Muscle of arm (tissue), 12 donors: ENCODE results near the gene PLCG2. TPM values are rescaled to one million over a fixed set of nuclear protein-coding genes. Genes with fewer than 3 reads are reported as not detected.

Experiments
- DNase-seq: peaks from one replicate; pipeline ENCODE4 v3.0.0-alpha.2; 2013
- polyA plus RNA-seq, 12 donors: library from polyadenylated mRNA; unstranded; fragments of 120-200 nt; gene quantifications; one replicate each; pipeline ENCODE4 v1.2.1, GENCODE V29; 2013; ENCODE audit not compliant: insufficient read length in 12 of 12

PLCG2 gene
- polyA plus RNA-seq, 12 donors: 5.2 to 11.9 (median 6.8) TPM; not detected in 2

DNA sequence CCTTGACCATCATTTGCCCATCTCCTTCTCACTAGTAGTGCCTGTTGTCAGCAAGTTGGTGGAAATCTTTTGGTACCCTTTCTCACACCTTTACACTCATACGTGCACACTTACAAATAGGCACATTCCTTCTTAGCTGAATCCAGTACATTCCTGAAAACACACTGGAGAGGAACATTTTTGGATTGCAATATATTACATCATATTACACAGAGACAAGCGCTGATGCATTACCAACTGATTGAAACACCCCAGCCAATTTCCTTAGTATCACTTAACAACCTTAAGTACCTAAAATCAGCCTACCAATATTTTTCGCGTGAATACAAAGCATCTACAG lies 64.1 kb downstream of the PLCG2 start:
- no peak for DNase-seq

DNA sequence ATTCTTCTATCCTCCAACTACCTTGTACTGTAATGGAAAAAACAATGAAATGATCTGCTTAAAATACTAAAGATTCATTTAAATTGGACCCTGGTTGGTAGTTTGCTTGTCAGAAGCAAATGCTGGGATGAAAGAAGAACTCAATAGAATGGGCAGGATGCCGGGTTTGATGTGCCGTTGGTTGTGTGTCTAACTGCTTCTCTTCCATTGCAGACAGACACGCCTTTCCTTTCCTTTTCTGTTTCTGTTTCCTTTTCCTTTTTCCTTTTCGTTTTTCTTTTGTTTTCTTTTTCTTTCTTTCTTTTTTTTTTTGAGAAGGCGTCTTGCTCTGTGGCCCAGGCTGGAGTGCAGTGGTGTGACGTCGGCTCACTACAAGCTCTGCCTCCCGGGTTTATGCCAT lies 64.6 kb downstream of the PLCG2 start:
- DNase-seq: no peak

DNA sequence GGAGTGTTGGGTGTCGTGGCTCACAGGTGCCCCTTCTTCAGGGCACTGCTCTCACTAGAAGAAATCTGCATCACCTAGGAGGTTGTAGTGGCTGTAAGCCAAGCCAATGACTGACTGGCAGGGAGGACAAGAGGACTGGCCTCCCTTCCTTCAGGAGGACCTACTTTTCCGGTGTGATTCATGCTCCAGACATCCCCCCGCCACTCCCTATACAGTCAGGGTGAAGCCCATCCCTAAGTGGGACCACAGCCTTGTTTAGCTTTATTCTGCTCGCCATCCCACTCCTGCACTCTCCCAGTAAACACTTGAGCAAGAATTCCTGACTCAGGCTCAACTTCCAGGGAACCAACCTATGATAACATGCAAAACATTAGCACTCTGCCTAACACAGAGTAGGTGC lies 67.0 kb downstream of the PLCG2 start:
- DNase-seq: no peak

DNA sequence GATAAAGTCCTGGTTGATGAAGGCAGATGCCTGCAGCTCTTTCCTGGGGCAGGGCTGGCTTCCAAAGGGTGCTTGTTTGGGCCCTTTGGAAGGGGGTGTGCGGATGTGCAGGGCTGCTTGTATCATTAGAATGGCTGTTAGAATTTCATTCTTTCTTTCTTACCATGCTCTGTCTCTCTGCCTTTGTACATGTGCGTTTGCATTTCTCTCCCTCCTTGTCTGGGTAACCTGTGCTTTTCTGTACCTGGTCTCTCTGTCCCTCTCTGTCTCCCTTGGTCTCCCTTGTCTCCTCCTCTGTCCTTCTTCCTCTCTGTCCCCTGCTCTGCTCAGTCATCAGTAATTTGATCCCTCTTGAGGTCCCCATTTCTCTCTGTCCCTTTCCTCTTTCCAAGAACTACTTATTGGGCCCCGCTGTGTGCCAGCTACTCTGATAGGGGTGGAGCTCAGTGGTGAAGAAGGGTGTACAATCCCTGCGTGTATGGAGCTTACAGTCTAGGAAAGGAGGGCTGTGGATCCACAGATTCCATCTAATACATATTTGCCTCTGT lies 69.3 kb downstream of the PLCG2 start:
- DNase-seq: no peak

DNA sequence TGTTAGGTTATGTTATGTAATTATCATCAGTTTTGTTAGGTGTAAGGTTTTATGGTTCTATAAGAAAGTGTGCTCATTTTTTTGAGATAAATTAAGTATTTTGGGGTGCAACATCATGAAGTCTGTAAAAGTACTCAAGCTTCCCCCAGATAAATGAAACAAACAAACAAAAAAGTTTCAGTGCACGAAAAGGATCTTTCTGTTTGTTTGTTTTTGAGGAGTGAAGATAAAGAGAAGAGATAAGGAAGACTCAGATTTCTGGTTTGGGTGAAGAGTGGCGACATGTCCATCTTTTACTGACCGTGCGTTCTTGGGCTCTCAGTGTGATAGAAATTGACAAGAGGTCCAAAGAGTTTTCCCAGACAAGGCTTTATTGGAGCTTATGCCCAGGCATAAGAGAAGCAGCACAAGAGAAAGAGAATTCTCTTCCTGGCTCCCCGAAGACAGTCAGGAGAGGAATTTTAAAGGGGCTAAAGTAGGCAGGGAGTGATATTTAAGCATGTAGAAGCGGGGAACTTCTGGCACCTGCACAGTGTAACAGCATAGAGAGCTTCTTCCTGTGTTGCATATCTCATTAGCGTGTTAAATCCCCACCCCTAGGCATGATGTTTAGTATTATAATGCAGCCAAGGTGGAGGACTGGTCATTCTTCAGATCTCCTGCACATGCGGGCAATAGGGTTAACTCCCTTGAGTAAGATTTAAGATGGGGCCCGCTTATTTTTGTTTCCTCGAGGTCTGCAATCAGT lies 71.3 kb downstream of the PLCG2 start:
- DNase-seq: no peak

DNA sequence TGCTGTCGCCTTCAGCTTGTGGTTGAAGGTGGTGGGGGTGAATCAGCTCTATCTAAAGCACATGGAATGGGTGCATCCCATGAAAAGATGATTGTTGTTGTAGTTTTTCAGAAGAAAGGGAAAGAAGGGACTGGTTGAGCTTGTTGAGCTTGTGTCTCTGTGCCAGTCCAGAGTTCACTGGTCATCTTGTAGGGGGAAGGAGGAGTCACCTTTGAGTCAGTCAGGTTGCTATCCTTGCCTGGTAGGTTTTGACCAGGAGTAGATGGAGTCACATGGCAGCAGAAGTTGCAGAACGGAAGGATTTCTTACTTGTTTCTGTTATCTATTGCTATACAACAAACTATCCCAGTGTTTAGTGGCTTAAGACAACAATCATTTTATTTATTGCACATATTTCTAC lies 73.3 kb downstream of the PLCG2 start:
- DNase-seq: no peak

DNA sequence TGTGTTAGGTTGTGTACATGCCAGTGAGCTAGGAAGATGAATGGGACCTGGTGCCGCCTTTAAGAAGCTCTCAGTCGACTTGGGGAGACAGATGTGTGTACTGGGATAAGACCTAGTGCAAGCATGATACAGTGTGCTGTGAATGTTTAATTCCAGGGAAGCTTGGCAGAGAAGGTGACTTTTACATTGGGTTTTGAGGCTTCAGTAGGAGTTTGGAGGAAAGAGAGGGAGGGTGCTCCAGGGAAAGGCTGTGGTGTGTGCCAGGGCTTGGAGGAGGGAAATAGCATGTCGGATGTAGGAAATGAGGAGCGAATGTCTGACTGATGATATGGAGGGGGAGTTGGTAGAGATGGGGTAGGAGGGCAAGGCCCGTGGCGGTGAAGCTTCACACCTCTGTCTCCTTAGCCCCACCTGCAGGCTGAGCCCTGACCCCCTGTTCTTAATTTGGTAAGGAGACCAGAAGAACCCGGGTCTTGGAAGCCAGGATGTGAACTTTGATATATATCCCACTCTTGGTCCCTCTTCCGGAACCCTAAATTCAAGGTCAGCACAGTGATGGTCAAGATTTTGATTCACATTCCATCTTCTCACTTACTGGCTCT lies 76.6 kb downstream of the PLCG2 start:
- no peak for DNase-seq

DNA sequence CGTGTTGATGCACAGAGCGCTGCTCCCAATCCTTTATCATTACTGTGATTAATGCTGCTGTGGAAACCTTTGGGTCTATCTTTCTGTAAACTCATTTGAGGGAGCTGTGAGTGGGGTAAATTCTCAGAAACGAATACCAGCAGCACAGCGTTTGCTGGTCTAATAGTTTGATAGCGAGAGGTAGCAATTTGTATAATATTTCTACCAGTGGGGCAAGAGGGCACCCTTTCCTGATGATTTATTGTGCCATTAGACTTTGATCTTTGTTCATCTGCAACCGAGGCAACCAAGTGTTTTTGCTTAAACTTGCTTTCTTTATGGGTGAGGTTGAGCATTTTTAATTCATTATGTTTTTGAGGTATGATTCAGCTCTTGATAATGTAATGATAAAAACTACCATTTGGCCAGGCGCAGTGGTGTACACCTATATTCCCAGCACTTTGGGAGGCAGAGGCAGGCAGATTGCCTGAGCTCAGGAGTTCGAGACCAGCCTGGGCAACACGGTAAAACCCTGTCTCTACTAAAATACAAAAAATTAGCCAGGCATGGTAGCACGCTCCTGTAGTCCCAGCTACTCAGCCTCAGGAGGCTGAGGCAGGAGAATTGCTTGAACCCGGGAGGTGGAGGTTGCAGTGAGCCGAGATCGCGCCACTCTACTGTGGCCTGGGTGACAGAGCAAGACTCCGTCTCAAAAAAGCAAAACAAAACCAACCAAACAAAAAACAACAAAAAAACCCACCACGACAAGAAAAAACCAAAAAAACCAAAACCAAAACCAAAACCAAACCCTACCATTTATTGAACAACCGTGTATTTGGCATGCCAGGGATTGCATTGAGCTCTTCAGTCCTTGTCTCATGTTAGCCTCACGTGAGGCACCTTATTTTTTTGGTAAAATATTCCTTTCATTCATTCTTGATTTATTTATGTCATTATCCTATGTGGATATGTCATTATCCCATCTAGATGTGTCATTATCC lies 81.5 kb downstream of the PLCG2 start:
- no peak for DNase-seq

DNA sequence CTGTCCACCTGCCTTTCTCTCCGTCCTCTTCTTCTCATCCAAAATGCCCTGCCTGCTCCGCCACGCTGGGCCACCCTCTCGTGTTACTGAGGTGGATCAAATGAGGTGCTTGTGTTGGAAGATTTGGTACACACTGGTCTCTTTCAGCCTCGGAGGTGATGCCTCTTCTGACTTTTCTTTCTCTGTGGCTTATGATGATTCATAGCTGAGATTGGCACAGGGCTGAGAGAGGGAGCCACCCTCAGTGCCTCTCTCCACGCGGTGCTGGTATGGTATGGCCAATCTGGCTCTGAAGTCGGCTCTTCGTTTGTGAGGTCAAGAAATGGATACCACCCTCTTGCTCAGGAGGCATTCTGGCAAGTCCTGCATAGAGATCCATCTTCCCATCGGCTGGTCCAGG lies 82.4 kb downstream of the PLCG2 start:
- no peak for DNase-seq

DNA sequence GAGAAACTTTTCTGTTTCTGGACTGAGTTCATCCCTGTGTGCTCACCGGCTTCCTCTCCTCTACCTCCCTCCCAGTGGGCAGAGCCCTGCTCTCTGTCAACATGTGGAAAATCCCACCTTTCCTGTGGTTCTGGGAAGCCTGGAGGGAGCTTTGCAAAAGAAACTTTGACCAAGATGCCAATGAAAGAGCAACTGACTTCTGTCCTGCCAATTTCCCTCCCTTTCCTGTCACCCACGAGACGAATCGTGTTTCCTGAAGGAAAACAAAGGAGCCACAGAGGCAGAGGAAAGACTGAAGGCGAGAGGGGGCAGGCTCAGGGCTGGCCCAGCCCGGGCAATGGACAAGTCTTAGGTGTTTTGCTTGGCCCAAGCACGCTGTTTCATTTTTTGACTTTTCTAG lies 82.8 kb downstream of the PLCG2 start:
- no peak for DNase-seq

DNA sequence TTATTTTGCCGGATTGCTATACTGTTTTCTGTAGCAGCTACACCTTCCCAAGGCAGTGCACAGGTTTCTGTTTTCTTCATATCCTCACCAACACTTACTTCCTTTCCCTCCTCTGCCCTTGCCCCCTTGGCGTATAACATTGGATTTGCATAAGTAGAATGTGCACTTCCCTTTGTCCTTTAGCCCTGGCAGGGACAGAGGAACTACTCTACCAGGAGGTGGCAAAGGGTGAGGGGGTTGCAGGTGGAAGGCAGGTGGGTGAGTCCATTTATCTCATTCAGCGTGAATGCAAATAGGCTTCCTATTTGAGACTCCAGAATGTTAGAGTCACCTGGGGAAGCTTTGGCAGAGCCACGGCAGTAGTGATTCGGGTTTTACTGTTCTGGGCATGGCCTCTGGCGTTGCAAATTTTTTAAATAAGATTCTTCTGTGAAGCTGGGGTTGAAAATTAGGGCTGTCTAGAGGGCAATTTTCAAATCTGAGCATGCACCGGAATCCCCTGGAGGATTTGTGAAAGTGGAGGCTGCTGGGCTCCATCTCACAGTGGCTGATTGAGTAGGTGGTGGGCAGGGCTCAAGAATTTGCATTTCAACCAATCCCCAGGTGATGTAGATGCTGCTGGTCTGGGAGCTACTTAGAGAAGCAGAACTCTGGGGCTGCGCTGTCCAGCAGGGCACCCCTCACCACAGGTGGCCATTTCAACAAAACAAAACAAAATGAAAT lies 84.7 kb downstream of the PLCG2 start:
- DNase-seq: no peak

DNA sequence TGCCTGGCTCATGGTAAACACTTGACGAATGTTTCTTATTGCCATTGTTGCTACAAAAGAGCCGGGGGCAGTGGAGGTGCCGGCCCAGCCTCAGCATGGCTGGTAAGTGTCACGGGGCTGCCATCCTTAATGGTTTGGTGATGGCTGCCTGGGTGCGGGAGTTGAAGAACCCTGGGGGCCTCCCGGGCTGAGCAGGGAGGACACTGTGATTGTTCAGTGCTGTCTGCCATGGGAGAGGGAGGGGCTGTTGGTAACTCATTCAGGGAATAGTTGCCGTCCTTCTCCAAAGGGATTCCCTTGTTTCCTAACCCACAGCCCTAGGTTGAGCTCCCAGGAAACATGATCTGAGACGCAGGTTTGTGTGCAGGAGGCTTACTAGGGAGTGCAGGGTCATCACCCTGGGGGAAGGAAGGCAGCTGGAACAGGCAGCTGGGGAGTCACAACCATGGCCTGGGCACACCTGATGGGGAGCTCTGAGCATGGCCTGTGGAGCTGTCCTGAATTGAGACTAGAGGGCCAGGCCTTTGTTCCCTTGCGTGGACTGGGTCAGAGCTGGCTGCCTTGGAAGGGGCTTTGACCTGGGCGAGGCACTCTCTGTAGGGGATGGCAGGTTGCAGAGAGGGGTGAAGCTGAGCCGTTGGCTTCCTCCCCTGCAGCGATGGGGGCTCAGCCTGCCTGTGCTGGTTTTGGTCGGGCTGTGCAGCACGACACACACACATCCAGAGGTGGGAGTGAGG lies 85.7 kb downstream of the PLCG2 start:
- DNase-seq: no peak

DNA sequence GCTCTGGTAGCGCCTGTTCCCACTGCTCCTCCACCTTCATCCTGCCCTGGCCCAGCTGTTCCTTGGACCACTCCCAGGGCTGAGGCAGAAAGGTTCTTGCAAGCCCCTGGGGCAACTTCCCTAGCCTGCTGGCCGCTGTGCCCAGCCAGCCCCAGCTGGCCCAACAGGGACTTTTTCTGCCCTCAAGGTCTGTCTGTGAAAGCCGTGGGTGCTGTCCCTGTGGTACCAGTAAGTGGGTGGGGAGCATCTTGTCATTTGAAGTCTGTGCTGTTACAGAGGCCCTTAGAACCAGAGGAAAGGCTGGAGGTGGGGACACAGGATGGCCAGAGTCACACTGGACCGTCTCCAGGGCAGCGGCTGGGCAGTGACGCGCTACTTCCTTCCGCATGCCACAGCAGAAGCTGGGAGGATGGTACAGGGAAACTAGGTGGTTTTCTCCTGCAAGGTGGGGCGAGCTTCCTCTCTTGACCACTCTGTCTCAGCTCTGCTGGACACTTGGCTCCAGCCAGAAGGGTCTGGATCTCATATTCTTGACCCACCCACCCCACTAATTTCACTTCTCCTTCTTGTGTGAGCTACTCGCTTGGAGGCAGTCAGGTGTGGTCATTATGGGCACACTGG lies 87.8 kb downstream of the PLCG2 start:
- no peak for DNase-seq

DNA sequence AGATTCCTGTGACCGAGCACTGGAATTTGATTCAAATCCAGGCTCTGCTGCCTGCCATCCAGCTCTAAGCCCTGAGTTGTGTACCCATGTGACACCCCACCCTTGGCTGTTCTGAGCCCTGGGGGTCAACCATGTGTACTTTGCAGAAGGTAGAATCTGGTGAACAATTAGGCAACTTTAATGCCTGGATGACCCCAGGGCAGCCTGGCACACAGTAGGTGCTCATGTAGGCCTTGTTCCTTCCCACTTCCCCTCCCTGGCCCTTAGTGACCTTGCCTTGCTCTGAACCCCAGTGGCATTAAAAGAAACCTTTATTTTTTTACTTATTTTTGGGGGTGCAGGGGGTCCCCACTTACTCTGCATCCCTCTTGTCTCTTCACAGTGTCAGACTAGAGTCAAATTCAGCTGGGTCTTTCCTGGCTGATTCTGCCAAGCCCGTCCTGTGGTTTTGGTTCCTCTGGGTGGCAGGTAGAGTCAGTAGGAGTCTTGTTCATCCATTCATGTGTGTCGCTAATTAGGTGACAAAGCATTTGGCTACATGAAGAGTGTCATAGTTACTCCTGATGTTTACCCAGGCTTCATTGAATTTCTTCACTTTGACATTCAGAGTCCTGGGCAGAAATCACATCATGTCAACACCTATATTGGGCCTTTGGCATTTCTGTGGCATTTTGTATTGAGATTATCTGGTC lies 89.1 kb downstream of the PLCG2 start:
- no peak for DNase-seq

DNA sequence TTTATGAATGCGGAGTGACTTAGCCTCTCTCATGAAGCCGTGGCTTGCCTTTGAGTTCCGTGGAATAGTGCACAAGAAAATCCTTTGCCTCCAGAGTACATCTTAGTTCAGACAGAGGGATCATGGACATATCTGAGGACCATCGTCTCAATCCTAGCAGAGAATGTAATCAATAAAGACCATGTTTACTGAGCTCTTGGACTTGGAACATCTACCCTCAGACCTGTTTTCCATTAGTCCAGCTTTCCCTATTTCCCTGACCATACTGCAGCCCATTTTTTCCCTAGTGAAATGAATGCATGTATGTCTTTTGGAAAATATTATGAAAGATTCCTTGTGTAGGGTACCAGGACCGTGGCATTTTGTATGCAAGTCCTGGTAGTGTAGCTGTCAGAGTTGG lies 90.2 kb downstream of the PLCG2 start:
- no peak for DNase-seq

DNA sequence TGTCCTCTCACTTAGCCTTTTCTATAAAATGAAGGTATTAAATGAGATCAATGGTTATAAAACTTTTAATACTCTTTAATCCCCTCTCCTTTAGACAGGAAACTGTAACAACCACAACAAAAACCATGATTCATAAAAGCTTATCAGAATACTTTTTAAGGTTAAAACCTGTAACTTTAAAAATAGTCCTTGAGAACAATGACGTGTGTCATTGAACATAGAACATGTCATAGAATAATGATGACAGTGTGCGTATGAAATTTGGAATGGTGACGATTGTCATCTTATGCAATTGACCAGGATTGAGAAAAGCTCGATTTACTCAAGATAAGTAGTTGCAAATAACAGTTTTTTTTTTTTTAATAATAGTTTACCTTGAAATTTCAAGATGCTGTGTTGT lies 94.1 kb downstream of the PLCG2 start:
- no peak for DNase-seq

DNA sequence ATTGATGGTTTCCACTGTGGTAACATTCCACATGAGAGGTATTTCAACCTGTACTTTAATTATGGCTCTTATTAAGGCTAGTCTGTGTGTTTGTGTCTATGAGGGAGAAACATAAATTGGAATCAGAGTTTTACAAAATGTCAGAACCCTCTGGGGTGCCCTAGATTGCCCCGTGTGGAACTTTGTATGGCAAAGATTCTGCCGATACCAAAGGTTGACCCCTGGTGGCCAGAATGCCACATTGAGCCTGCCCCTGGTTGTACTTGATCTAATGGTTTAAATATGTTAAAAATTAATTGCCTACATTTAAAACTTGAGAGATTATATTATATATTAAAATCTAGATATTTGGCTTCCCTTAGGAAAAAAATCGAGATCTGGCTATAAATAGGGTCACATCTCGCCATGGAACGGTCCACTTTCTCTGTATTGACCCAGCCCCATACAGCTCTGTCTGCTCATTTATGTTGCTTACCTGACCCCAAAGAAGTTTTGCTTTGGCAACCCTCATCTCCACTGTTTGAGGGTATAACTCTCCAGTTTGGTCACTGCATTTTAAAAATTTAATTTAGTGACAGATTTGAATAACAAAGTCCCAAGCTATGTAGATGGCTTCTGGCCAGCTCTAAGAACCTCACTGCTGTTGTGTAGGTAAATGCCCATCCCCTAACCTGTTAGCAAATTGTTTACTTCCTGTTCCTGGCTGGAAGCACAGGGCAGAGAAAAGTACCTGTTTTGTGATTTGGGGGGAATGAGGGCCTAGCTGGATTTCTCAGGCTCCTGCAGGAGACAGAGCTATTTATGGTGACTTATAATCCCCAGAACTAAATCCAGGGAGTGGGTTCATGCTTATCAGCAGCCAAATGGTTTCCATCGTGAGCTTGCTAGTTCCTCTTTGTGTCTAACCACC lies 95.0 kb downstream of the PLCG2 start:
- DNase-seq: peak; percentile 11

DNA sequence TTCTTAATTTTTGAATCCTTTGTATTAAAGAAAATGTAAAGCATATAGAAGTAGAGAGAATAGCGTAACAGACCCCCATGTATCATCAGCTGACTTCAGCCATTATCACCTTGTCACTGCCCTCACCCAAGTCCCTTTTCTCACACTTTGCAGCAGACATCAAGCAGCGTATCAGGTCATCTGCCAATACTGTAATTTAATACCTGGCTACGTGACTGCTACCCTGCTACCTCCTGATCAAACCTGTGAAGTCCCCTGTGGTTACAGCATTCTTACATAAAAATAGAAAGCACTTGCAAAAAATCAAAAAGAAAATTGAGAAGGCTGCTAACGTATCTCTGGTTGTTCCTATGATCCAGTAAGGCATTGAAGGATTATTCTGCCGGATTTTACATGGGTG lies 96.4 kb downstream of the PLCG2 start:
- DNase-seq: no peak
